ENCODE measurements around the gene HOXA10.

GRCh38 chr7:27128034-27128433 is 46.1 kb downstream of the HOXA10 start:
- TF ChIP-seq CTCF (IDR thresholded peaks at IDR 0.05 in 2 of 3, conservative IDR thresholded peaks at IDR 0.05 in 1 of 3; ENCODE audit: borderline replicate concordance in 1 of 3, insufficient read depth in 1 of 3, low read depth in 2 of 3, low read length in 2 of 3) (no peak), CEBPB (IDR thresholded peaks at IDR 0.05; ENCODE audit: low read depth) (no peak), EZH2 (IDR thresholded peaks at IDR 0.05) (no peak), ZNF274 (IDR thresholded peaks at IDR 0.05; ENCODE audit: low read depth, low read length) (no peak), POLR2A (IDR thresholded peaks at IDR 0.05; ENCODE audit: borderline replicate concordance, extremely low read depth, insufficient read depth, insufficient read length) (no peak), ZFX (IDR thresholded peaks at IDR 0.05) (no peak), MAX (IDR thresholded peaks at IDR 0.05) (no peak), REST (IDR thresholded peaks at IDR 0.05; ENCODE audit: low read depth) (no peak), JUND (IDR thresholded peaks at IDR 0.05) (no peak), EZH2phosphoT487 (IDR thresholded peaks at IDR 0.05; ENCODE audit: borderline replicate concordance) (no peak), CBX3 (IDR thresholded peaks at IDR 0.05; ENCODE audit: low read depth) (no peak), SP1 (IDR thresholded peaks at IDR 0.05; ENCODE audit: low read depth) (no peak)
